ENCODE measurements around the gene DTNA. TPM values are rescaled to one million over a fixed set of nuclear protein-coding genes. Genes with fewer than 3 reads are reported as not detected.
A peak's percentile ranks its signal among the peaks of the same experiment; 100 is the strongest.

DTNA gene
- total RNA-seq, 1 donor from 2014 or later = 7.1 TPM

- no peak for TF ChIP-seq CTCF (IDR thresholded peaks at IDR 0.05)
- no peak for DNase-seq (ENCODE audit: extremely low spot score, unreplicated experiment)
- Mint-ChIP-seq H3K27me3 (ENCODE audit: unreplicated experiment) (no peaks in the 10 kb centered on the region), H3K4me1 (ENCODE audit: unreplicated experiment) (no peaks in the 10 kb centered on the region), H3K9me3 (ENCODE audit: unreplicated experiment) (peaks cover 18% of the 10 kb centered on the region), H3K36me3 (ENCODE audit: unreplicated experiment) (peaks cover 3% of the 10 kb centered on the region), H3K27ac (ENCODE audit: unreplicated experiment) (no peak overlapping the region), H3K4me3 (ENCODE audit: unreplicated experiment) (no peak overlapping the region)
Measured at GRCh38 chr18:34758378-34758948, 48.4 kb downstream of the DTNA start.

GRCh38 chr18:34760444-34760843 is 50.3 kb downstream of the DTNA start:
- peaks cover 3% of the 10 kb centered on the region for H3K36me3 Mint-ChIP-seq (ENCODE audit: unreplicated experiment)
- no peak for TF ChIP-seq CTCF (IDR thresholded peaks at IDR 0.05)

GRCh38 chr18:34764451-34764850 is 54.4 kb downstream of the DTNA start:
- Mint-ChIP-seq H3K4me1 (ENCODE audit: unreplicated experiment) (peaks cover 16% of the 10 kb centered on the region), H3K4me3 (ENCODE audit: unreplicated experiment) (no peak overlapping the region), H3K36me3 (ENCODE audit: unreplicated experiment) (no peaks in the 10 kb centered on the region), H3K9me3 (ENCODE audit: unreplicated experiment) (peaks cover 5% of the 10 kb centered on the region), H3K27ac (ENCODE audit: unreplicated experiment) (no peak overlapping the region), H3K27me3 (ENCODE audit: unreplicated experiment) (no peaks in the 10 kb centered on the region)
- TF ChIP-seq CTCF (IDR thresholded peaks at IDR 0.05) = no peak
- no peak for DNase-seq (ENCODE audit: extremely low spot score, unreplicated experiment)

More at GRCh38 chr18:34760444-34760843, 50.3 kb downstream of the DTNA start:
- H3K4me3 Mint-ChIP-seq (ENCODE audit: unreplicated experiment) = no peak overlapping the region
- no peak overlapping the region for H3K27ac Mint-ChIP-seq (ENCODE audit: unreplicated experiment)
- H3K9me3 Mint-ChIP-seq (ENCODE audit: unreplicated experiment) = peaks cover 13% of the 10 kb centered on the region
- H3K4me1 Mint-ChIP-seq (ENCODE audit: unreplicated experiment) = no peaks in the 10 kb centered on the region
- no peak for DNase-seq (ENCODE audit: extremely low spot score, unreplicated experiment)
- no peaks in the 10 kb centered on the region for H3K27me3 Mint-ChIP-seq (ENCODE audit: unreplicated experiment)

GRCh38 chr18:34767601-34768027 is 57.5 kb downstream of the DTNA start:
- H3K4me1 Mint-ChIP-seq (ENCODE audit: unreplicated experiment) = peaks cover 26% of the 10 kb centered on the region
- H3K27me3 Mint-ChIP-seq (ENCODE audit: unreplicated experiment) = no peaks in the 10 kb centered on the region
- no peak overlapping the region for H3K4me3 Mint-ChIP-seq (ENCODE audit: unreplicated experiment)
- no peak for TF ChIP-seq CTCF (IDR thresholded peaks at IDR 0.05)
- H3K9me3 Mint-ChIP-seq (ENCODE audit: unreplicated experiment) = no peaks in the 10 kb centered on the region
- H3K36me3 Mint-ChIP-seq (ENCODE audit: unreplicated experiment) = no peaks in the 10 kb centered on the region
- H3K27ac Mint-ChIP-seq (ENCODE audit: unreplicated experiment) = peak overlapping the region; percentile 21
- DNase-seq (ENCODE audit: extremely low spot score, unreplicated experiment) = no peak

- Mint-ChIP-seq H3K27me3 (ENCODE audit: unreplicated experiment) (no peaks in the 10 kb centered on the region), H3K4me1 (ENCODE audit: unreplicated experiment) (peaks cover 49% of the 10 kb centered on the region), H3K9me3 (ENCODE audit: unreplicated experiment) (no peaks in the 10 kb centered on the region), H3K27ac (ENCODE audit: unreplicated experiment) (peak overlapping the region; percentile 12), H3K4me3 (ENCODE audit: unreplicated experiment) (no peak overlapping the region), H3K36me3 (ENCODE audit: unreplicated experiment) (no peaks in the 10 kb centered on the region)
- TF ChIP-seq CTCF (IDR thresholded peaks at IDR 0.05) = no peak
- DNase-seq (ENCODE audit: extremely low spot score, unreplicated experiment) = no peak
Measured at GRCh38 chr18:34771958-34772357, 61.9 kb downstream of the DTNA start.
